NCI-H82 (cell line): Measurements from ENCODE around the gene SPRY1.

ENCODE experiments used
- DNase-seq: peaks from one replicate; lab custom pipeline; 2025; lab: John Stamatoyannopoulos, UW

The SPRY1 gene

DNA sequence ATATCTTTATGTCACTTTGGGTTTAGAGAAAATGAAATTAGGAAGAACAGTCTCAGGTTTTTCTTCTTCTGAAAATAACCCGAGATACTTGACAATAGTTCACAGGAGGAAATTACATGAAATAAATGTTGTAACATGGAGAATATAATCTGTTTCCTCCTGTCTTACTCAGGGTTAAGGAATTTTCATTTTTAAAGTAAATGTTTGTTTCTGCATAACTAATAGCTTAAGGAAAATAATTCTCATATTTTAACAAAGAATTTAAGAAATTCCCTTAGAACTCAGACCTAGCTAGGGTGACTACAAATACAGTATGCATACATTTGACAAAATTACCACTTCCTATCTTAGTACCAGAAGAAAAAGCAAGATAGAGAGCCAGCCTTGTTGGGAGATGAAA, 17.2 kb upstream of the SPRY1 start:
- no peak for DNase-seq

DNA sequence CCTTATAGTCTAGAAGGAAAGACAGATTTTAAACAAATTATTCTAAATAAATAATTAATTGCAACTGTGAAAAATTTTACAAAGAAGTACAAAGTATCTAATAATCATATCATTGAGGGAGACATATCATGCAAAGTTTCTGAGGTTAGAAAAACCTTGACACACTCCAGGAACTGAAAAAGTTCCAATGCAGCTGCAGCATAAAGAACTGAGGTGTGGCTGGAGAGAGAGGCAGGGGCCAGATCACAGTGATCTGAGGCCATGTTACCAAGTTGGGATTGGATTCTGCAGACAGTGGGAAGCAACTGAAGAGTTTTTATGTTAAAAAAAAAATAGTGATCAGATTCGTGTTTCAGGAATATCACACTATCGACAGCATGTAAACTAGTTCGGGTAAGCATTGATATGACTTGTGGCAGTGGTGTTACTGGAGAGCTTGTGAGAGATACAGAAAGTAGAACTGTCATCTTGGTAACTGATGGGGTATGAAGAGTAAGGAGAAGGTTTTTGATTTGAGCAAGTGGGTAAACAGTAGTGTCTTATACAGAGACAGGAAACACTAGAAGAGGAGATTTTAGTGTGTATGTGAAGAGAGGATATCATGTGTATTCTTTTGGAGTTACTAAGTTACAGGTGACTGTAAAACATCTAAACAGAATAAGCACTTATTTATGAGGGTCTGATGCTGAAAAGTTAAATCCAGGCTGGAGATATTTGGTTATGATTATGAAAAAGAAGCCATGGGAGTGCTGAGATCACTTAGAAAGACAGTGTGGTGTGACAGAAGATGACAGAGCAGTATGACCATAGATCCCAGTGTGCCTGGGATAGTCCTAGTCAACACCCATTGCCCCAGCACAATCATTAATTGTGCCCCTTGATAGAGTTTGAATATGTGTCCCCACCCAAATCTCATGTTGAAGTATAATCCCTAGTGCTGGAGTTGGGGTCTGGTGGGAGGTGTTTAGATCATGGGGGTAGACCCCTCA, 15.6 kb upstream of the SPRY1 start:
- DNase-seq, result no peak

DNA sequence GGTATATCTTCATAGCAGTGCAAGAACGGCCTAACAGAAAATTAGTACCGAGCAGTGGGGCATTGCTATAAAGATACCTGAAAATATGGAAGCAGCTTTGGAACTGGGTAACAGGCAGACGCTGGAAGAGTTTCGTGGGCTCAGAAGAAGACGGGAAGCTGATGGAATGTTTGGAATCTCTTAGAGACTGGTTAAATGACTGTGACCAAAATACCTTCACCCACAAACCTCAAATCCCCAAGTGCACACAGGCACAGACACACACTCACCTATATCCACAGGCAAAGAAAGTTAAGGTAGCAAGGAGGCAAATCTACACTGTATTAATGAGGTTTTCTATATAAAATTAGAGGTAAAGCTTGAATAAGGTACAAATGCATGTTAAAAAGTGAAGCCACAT, 14.6 kb upstream of the SPRY1 start:
- DNase-seq, result no peak

DNA sequence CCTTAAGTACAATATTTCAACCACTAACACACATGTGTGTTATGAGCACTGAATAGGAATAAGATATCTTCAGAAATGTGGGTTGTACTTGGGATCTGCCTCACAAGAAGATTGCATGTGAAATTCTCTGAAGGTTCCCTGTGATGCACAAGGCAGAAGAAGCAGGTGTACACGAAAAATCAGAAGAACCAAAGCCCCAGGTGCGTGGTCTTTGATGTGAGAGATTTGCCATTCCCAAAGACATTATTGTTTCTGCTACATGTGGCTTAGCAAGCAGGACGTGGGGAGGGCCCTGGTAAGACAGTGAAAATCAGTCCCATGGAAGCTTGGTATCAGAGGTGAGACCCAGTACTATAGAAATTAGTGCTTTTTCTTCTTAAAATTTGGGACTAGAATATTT, 13.0 kb upstream of the SPRY1 start:
- no peak for DNase-seq

DNA sequence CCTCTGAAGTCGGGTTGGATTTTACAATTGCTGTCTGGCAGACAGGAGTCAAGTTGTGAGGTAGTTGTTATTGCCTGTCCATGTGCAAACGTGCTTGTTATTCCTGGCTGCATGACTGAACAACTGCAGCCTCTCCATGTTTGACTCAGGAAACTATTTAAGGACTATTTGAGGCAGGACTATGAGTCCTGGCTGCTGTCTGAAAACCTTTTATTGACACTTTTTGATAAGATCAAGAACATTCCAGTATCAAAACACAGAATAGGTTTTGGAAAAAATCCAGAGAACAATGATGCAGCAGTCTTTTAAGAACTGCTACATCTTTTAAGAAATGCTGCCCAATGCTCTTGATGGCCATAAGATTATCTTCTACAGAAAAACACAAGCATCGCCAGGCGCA, 10.0 kb upstream of the SPRY1 start:
- DNase-seq, result no peak

DNA sequence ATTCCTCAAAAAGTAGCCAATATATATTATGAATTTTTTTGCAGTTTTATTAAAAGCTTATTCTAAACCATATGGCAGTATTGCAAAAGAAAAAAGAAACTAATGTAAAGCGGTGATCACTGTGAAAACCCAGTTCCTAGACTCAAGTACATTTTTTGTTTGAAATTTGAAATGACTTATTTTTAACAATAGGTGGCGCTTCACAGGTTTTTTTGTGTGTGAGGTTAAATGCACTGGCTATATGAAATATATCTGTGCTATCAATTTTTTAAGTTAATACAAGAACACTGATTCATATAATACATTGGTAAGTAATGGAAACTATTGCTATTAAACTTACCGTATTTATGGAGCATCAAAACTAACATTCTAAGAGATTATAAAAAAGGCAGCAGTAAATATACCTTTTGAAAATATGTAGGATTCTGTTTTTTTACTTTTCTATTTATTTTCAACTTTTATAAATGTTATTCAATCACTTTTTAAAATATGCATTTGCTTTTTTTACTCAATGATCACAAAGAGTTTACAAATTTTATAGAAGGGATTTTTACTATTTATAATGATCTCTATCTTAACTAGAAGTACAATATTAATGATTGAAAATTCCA, 5.6 kb upstream of the SPRY1 start:
- peak; percentile 34 for DNase-seq

DNA sequence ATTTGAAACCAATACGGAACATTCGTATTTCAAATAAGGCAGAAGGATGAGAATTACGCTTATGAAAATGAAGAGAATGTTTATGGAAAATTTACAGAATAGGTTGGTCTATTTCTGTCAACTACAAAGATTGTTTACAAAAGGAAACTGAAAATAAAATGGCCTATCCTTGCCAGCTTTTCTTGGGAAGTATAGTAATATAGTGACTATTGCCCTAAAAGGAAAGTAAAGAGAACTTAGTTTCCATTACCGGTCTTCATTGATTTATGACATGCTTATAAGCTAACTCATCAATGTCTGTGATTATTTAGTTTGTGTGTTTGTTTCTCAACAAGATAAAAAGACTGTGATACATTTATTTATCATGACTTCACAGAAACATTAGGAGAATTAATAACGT, 2.9 kb upstream of the SPRY1 start:
- no peak for DNase-seq

DNA sequence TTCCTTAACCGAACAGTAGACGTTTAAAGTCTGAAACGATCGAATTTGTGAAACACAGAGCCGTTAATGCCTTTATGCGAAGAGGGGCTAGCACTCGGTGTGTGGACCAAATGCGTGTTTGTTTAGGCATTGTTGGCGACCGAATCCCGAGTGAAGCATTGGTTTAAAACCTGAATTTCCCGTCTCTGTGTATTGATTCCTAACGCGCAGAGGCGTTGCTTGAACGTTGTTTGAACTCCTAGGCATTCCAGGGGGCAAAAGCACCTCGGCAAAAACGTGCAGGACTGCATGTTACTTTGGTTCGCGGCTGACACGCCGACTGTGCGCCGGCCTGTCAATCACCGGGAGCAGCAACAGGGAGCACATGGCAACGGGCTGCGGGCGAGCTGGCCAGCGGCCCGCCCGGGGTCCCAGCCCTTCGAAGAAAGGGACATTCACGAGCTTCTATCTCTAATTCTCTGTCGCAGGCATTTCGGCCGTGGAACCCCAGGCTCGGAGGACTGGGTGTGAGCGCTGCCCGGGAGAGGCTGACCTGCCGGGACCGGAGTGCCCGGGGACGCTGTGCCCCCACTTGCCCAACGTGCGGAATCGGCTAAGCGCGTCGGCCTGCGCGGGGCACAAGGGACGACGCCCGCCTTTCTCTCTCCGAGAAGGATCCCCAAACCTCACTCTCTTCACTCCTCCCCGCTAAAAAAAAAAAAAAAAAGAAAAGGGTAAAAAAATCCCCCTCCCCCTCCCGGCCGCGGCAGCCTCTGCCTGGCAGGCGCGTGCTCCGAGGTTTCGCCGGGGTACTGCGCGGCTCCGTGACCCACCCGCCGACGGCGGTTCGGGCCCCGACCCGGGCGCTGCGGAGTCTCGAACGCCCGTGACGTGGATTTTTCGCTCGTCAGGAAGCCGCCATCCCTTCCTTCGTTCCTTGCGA, 810 bp downstream of the SPRY1 start:
- DNase-seq, result peak; percentile 74

DNA sequence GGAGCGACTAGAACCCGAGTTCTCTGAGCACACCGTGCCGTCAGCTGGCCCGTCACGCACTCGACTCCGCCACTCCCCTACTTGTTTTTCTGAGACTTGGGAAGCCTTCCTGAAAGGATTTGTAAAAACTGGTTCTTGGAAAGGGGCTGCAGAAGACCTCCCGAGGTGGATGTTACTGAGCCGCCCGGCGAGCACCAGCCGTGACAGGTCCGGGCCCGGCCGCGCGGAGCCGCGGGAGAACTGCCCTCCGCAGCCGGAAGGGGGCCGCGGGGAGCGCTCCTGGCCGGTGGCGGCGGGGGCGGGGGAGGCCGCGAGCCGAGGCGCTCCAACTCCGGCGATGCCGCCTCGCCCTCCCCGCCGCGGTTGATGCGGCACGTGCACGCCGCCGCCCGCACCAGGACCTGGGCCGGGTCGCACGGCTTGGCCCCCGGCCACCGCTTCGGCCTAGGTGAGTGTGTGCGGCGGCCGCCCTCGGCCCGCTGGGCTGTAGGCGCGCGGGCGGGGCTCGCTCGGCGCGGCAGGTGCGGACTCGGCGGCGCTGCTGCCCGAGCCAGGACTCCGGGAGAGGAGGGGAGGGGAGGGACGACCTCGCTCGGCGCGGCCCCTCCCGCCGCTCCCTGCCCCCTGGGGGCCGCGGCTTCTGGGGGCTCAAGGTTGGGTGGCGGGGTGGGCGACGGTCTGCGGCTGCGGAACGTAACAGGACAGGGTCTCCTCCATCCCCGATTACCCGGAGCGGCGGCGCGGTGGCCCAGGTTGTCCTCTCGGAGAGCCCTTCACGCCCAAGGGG, 1.7 kb downstream of the SPRY1 start:
- peak; percentile 66 for DNase-seq

DNA sequence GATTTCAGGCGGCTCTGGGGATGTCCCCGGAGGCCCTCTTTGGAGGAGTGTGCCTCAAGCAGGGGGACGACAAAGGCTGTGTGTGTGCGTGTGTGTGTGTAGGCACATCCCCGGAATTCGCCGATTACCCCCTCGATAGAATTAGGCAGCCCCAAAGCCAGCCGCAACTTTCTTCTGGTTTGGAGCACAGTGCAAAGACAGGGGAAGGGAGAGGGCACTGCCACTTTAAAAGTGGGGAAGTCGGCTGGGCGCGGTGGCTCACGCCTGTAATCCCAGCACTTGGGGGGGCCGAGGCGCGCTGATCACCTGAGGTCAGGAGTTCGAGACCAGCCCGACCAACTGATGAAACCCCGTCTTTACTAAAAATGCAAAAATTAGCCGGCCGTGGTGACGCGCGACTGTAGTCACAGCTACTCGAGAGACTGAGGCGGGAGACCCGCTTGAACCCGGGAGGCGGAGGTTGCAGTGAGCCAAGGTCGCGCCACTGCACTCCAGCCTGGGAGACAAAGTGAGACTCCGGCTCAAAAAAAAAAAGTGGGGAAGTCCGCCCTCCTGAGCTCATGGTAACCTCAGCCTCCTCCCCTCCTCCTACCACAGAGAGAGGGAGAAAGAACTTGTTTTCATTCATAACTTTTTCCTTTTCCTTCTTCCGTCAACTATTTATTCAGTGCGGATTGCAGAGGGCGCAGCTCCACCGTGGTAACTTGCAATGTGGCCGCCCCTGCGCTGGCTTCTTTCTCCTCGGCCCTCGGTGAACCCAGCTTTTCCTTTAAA, 2.4 kb downstream of the SPRY1 start:
- DNase-seq, result no peak

DNA sequence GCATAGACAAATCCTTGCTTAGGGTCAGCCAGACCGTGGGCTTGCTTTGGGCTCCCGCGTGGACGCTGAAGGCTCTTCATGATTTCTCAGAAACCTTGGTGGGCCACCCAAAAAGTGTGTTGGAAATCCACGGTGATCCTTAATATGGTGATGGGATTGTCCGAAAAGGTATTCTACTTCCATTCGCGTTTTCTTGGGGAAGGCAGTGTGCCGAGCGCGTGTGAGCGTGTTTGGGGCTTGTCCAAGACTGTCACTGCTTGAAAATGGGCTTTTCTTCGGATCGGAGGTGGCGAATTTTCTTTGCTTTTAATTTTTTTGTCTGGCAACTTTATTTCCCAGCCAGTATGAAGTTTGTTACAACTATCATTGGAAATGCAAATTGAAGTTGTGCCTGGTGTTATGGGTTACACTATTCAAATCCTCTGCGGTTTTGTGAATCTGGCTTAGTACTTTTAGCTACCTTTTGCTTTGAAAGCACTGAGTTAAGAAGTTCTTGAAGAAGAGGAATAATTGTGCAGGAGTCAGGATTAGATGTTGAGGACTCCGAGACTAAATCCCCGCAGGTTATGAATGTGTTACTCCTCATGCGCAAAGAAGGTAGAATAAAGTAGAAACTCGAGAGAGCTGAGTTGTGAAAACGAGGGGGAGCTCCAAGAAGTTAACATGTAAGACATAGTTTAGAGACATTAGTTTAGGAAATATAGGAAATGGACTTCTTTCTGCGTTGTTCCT, 3.2 kb downstream of the SPRY1 start:
- no peak for DNase-seq

DNA sequence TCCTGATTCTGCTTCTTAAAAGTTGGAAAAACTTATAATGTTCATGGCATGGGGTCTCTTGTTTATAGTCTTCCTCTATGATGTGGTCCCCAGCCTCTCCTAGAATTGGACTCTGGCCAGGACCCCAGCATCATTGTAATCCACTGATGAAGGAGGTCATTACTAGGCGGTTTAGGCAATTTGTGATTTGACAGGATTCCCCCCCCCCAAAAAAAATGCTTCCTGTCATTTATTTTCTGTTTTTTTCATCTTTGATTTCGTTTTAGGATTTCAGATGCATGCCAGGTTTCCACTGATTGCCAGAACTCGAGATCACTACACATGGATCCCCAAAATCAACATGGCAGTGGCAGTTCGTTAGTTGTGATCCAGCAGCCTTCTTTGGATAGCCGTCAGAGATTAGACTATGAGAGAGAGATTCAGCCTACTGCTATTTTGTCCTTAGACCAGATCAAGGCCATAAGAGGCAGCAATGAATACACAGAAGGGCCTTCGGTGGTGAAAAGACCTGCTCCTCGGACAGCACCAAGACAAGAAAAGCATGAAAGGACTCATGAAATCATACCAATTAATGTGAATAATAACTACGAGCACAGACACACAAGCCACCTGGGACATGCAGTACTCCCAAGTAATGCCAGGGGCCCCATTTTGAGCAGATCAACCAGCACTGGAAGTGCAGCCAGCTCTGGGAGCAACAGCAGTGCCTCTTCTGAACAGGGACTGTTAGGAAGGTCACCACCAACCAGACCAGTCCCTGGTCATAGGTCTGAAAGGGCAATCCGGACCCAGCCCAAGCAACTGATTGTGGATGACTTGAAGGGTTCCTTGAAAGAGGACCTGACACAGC, 4.9 kb downstream of the SPRY1 start:
- DNase-seq, result no peak

DNA sequence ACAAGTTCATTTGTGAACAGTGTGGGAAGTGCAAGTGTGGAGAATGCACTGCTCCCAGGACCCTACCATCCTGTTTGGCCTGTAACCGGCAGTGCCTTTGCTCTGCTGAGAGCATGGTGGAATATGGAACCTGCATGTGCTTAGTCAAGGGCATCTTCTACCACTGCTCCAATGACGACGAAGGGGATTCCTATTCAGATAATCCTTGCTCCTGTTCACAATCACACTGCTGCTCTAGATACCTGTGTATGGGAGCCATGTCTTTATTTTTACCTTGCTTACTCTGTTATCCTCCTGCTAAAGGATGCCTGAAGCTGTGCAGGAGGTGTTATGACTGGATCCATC, 5.5 kb downstream of the SPRY1 start:
- no peak for DNase-seq

DNA sequence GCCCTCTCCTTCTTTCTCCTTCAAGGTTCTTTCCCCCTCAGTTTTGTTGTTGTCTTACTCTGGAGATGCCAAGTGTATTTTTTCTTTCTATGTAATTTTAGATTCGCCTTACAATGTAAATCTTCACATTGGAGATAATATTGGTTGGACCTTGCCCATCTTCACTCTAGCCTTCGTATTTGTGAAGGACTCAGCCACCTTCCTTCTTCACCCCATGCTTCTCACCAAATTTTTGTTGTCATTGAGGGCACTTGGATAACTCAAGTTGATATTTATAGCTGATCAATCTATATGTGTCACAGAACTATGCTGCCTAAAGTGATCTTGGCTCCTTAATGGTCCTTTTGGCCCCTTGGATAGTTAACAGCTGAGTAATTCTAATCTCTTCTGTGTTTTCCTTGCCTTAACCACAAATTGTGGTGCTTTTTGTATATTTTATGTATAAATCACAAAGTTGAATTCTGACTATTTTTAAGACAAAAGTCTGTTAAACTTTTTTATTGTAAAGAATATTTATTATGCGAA, 6.5 kb downstream of the SPRY1 start:
- DNase-seq, result no peak

DNA sequence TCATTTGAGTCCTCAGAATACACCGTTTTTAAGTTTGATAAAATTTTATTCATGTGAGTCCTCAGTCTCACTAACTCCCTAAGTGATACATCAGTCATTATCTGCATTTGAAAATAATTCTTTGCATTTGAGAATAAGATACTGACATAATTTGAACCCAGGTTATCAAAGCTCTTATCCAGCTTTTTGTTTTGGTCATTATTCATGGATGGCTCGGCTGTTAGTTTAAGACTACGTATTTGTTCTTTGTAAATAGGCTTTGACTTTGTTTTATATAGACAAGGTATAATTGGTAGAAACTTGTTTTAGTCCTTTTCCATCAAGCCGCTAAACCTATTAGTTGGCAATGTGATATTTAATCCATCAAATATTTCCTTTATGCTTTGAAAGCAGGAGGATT, 7.9 kb downstream of the SPRY1 start:
- DNase-seq, result no peak

DNA sequence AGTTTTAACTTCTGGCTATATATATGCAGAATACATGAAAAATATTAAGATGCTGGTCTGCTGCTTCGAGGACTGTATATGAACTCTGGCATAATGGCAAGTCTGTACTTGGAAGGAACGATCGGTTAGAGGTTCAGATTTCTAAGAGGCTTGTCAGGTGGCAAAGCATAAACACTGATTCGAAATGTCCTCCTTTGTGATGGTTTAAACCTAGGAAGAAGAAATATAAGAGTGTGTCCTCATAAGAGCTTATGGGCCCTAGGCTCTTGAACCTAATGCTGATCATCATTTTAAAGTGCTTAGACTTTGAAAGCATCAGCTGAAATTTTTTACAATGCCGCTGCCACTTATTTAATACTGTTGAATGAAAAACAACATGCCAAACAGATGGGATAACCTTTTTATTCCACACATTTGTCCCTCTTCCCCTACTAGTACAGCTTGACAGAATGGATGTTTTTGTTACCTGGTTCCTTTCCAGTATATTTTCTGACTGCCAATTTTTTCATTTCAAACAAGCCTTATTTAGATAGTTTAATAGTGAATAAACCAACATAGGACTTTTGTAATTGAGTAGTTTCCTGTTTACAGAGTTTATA, 8.8 kb downstream of the SPRY1 start:
- DNase-seq, result no peak

DNA sequence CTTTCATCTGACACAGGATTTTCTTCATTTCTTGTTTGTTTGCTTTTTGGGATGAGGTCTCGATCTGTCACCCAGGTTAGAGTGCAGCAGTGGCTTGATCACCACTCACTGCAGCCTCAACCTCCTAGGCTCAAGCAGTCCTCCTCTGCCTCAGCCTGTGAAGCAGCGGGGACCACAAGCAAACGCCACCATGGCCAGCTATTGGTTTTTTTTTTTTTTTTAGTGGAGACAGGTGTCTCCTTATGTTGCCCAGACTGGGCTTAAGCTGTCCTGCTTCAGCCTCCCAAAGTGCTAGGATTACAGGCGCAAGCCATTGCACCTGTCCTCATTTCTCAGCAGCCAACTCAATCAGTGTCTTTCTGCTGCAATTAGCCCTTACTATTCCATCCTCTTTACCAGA, 10.3 kb downstream of the SPRY1 start:
- peak; percentile 63 for DNase-seq

DNA sequence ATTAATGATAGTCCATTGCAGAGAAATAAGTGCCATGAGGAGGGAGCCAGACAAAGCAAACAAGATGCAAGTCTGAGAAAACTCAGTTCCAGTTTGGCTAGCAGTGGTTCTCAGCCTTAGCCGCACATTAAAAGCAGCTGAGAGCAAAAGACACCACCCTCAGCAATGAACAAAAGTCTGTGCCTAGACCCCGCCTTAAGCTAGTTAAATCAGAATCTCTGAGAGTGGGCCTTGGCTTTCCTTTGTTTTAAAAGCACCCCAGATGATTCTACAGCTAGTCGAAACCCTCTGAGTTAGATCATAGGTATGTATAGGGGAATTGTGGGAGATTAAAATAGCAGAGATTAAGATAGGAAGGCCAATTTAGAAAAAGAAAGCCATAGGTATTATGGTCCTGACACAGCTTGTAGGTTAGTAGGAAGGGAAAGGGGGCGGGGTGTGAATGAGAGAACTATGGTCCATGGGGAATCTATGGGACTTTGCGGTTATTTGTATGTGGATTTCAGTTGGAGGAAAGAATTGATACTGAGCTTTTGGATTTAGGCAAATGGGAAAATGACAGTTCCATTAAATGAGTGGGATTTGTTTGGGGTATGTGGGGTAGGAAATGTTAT, 12.0 kb downstream of the SPRY1 start:
- no peak for DNase-seq
